HFF-Myc (cell line): ENCODE data around the gene OMP.

ENCODE experiments used
- DNase-seq: peaks from one replicate; pipeline ENCODE4 v3.0.0-alpha.2; 2011; ENCODE audit warnings: low read depth; ENCODE audit errors: extremely low read depth
- H3K4me3 ChIP-seq: replicated peaks from 2 replicates; pipeline ENCODE4 v1.5.1; 2011; ENCODE audit warnings: low read depth, mild to moderate bottlenecking, control low read depth, low read length
- TF ChIP-seq, protein P1 (sequence below): IDR thresholded peaks from 2 replicates; pipeline ENCODE4 v1.5.1; 2012; ENCODE audit warnings: mild to moderate bottlenecking, low read depth, low read length, control low read depth; ENCODE audit errors: missing control alignments

The OMP gene

GRCh38 chr11:77112641-77113381 is 10.2 kb downstream of the OMP start:
- TF ChIP-seq, protein P1, sequence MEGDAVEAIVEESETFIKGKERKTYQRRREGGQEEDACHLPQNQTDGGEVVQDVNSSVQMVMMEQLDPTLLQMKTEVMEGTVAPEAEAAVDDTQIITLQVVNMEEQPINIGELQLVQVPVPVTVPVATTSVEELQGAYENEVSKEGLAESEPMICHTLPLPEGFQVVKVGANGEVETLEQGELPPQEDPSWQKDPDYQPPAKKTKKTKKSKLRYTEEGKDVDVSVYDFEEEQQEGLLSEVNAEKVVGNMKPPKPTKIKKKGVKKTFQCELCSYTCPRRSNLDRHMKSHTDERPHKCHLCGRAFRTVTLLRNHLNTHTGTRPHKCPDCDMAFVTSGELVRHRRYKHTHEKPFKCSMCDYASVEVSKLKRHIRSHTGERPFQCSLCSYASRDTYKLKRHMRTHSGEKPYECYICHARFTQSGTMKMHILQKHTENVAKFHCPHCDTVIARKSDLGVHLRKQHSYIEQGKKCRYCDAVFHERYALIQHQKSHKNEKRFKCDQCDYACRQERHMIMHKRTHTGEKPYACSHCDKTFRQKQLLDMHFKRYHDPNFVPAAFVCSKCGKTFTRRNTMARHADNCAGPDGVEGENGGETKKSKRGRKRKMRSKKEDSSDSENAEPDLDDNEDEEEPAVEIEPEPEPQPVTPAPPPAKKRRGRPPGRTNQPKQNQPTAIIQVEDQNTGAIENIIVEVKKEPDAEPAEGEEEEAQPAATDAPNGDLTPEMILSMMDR = no peak
- no peak overlapping the region for H3K4me3 ChIP-seq
- no peak for DNase-seq

DNA sequence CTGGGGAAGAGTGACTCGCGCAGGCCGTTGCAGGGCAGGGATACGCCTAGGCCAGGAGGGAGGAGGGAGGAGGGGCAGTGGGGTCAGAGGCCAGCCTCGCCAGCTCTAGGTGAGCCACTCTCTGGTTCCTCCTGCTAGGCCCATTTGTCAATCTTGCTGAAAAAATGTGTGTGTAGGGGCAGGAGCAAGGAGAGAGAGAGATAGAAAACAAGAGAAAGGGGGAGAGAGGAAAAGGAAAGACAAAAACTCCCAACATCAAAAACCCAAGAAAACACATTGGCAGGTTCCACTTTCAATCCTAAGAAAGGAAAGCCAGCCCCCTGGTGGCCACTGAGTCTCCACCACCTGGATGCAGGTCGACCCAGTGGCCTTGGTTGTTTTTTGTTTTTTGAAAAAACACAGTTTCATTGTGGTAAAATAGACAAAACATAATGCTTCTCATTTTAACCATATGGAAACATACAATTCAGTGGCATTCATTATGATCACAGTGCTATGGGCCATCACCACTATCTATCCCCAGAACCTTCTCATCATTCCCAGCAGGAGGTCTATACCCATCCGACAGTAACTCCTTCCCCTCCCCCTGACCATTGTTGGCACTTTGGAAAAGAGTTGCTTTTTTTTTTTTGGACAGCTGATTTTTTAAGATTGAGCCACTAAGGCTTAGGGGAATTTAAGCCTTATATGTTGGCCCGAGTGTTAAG is 10.9 kb downstream of the OMP start:
- TF ChIP-seq, protein P1 = peak; percentile 79
- no peak for DNase-seq
- no peak overlapping the region for H3K4me3 ChIP-seq

GRCh38 chr11:77114089-77114463 is 11.4 kb downstream of the OMP start:
- no peak overlapping the region for H3K4me3 ChIP-seq
- no peak for DNase-seq
- TF ChIP-seq, protein P1 = no peak

DNA sequence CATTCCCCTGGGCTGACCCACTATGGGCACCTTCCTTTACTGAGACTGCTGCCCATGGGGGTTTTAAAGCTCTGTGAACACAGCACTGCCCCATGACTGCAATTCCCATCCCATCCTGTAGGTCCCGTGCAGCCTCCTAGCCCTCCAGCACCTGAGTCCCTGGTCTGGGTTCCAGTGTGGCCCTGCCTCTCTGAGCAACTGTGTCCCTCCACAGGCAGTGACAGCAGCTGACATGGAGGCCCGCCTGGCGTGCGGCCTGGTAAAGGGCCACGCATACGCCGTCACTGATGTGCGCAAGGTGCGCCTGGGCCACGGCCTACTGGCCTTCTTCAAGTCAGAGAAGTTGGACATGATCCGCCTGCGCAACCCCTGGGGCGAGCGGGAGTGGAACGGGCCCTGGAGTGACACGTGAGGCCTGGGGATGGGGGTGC is 12.6 kb downstream of the OMP start:
- TF ChIP-seq, protein P1 = peak; percentile 8
- no peak for DNase-seq
- H3K4me3 ChIP-seq = no peak overlapping the region

DNA sequence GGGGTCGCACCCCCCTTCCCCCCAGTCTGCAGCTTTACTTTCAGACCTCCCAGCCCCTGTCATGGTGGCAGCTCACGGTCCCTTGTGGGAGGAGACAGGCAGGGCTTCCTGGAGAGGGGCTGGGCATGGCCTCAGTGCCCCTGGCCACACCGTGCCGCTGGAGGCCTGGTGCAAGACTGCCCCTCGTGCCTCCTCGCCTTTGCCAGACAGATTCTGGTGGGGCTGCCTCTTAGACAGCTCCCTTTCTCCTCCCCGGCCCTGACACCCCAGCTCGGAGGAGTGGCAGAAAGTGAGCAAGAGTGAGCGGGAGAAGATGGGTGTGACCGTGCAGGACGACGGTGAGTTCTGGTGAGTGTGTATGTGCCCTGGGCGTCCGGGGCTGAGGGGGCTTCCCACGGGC is 13.3 kb downstream of the OMP start:
- no peak for DNase-seq
- no peak overlapping the region for H3K4me3 ChIP-seq
- TF ChIP-seq, protein P1 = no peak

DNA sequence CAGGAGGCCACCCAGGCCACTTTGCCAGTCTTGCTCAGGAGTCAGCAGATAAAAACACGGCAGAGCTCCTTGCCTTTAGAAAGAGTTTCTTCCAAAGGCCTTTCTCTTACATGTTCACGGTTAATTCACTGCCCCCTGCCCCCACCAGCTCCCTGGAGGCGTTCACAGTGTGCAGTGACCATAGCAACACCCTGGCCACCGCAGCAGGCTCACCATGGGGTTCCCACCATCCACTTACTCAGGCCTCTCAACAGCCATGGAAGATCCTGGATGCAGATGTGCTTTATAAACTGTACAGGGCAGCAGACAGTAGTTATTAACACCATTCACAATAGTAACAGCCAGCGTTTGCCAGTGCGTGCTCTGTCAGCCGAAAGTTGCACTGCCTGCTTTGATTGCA is 14.9 kb downstream of the OMP start:
- no peak for DNase-seq
- TF ChIP-seq, protein P1 = no peak
- H3K4me3 ChIP-seq = no peak overlapping the region
